ENCODE data around the gene ZC3H13. TPM values are rescaled to one million over a fixed set of nuclear protein-coding genes. Genes with fewer than 3 reads are reported as not detected.

Gene ZC3H13
- total RNA-seq, 2 donors from 2014 or later: 58.1 to 62.4 TPM

DNA sequence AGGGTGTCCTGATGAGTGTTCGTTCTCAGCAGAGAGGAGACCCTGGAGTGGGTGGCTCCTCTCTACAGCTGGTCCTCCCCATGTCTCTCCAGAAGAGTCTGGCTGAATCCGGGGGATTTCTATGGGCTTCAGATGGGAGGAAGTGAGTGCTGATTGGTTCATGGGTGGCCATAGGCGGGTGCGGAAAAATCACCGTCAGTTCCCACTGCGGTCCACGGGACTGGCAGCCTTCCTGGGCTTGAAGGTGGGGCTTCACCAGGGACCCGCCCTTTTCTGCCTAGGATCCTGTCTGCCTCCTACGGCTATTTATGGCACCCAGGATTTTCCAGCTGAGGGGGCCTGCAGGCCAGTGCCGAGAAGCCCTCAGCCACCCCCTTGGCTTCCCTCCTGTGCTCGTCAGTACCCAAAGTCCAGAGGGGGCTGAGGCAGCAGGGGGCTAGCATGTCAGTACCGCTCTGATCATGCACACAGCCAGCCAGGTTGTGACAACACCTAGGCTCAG, 33.9 kb upstream of the ZC3H13 start:
- WGBS, 2 experiments (ENCODE audit: insufficient coverage in 1 of 2, insufficient read length in 1 of 2): 92 to 100% methylated on average over 2 to 12 of the region's 12 CpGs
- Mint-ChIP-seq H3K27ac (no peak overlapping the region), H3K9me3 (no peaks in the 10 kb centered on the region), H3K4me1 (no peaks in the 10 kb centered on the region), H3K36me3 (ENCODE audit: low read depth) (no peaks in the 10 kb centered on the region), H3K4me3 (no peak overlapping the region), H3K27me3 (ENCODE audit: insufficient read depth) (no peaks in the 10 kb centered on the region)
- no peaks in the 10 kb centered on the region for H3K4me1 ChIP-seq (ENCODE audit: control insufficient read depth, insufficient read depth, low read length)
- H3K9ac ChIP-seq (ENCODE audit: extremely low read depth, low read length, poor library complexity, severe bottlenecking): no peak overlapping the region
- H3K9me3 ChIP-seq (ENCODE audit: control insufficient read depth, low read length): no peaks in the 10 kb centered on the region
- H3K36me3 ChIP-seq (ENCODE audit: control insufficient read depth, insufficient read depth, low read length): no peaks in the 10 kb centered on the region
- TF ChIP-seq, protein P1, sequence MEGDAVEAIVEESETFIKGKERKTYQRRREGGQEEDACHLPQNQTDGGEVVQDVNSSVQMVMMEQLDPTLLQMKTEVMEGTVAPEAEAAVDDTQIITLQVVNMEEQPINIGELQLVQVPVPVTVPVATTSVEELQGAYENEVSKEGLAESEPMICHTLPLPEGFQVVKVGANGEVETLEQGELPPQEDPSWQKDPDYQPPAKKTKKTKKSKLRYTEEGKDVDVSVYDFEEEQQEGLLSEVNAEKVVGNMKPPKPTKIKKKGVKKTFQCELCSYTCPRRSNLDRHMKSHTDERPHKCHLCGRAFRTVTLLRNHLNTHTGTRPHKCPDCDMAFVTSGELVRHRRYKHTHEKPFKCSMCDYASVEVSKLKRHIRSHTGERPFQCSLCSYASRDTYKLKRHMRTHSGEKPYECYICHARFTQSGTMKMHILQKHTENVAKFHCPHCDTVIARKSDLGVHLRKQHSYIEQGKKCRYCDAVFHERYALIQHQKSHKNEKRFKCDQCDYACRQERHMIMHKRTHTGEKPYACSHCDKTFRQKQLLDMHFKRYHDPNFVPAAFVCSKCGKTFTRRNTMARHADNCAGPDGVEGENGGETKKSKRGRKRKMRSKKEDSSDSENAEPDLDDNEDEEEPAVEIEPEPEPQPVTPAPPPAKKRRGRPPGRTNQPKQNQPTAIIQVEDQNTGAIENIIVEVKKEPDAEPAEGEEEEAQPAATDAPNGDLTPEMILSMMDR (conservative IDR thresholded peaks at IDR 0.05): no peak
- no peak overlapping the region for H3K4me3 ChIP-seq (ENCODE audit: low read length)
- no peak overlapping the region for H3K27ac ChIP-seq (ENCODE audit: low read depth, low read length)
- no peak for DNase-seq
- no peaks in the 10 kb centered on the region for H3K27me3 ChIP-seq (ENCODE audit: control insufficient read depth, insufficient read depth, low read length, poor library complexity, severe bottlenecking)

DNA sequence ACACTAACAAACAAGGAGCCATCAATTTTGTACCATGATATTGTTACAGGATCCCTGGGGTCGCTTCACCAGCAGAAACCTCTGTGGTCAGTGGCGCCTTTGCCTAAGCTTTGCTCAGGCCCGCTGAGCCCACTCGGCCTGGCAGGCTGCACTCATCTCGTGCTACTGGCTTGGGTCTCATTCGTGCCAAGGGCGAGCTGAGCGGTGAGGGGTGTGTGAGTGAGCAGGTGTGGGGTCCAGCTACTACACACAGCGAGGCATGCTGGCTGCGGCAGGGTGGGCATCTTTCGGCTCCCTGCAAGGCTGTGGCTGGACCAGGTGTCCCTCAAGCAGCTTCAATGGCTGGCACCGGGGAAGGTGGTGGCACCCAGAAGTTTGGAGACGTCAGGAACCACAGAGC, 33.2 kb upstream of the ZC3H13 start:
- H3K9me3 Mint-ChIP-seq: no peaks in the 10 kb centered on the region
- no peaks in the 10 kb centered on the region for H3K36me3 Mint-ChIP-seq (ENCODE audit: low read depth)
- no peak overlapping the region for H3K4me3 Mint-ChIP-seq

DNA sequence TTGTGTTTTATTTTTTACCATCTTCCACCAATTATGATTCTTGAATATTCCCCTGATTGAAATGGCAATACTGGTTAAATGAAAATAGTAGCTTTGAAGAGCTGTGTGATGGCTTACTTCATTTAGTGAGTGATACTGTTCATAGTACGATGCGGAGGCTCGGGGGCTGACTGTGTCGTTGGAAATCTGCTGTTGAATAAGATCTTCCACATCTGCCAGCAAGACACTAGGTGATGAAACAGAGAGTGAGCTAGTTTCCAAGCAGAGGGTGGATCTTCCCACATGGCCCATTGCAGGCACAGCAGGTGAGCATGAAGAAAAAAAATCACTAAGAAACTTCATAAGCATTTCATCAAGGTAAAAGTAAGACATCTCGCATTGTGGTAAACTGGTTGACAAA, 29.8 kb upstream of the ZC3H13 start:
- no peaks in the 10 kb centered on the region for H3K4me1 ChIP-seq (ENCODE audit: control insufficient read depth, insufficient read depth, low read length)
- no peaks in the 10 kb centered on the region for H3K27me3 ChIP-seq (ENCODE audit: control insufficient read depth, insufficient read depth, low read length, poor library complexity, severe bottlenecking)
- TF ChIP-seq, protein P1 (conservative IDR thresholded peaks at IDR 0.05): no peak
- no peaks in the 10 kb centered on the region for H3K36me3 ChIP-seq (ENCODE audit: control insufficient read depth, insufficient read depth, low read length)
- no peak for DNase-seq
- no peak overlapping the region for H3K4me3 ChIP-seq (ENCODE audit: low read length)
- H3K9ac ChIP-seq (ENCODE audit: extremely low read depth, low read length, poor library complexity, severe bottlenecking): no peak overlapping the region
- Mint-ChIP-seq H3K36me3 (ENCODE audit: low read depth) (no peaks in the 10 kb centered on the region), H3K27ac (no peak overlapping the region), H3K27me3 (ENCODE audit: insufficient read depth) (no peaks in the 10 kb centered on the region), H3K9me3 (no peaks in the 10 kb centered on the region), H3K4me1 (peaks cover 6% of the 10 kb centered on the region), H3K4me3 (no peak overlapping the region)
- WGBS, 2 experiments (ENCODE audit: insufficient coverage in 1 of 2, insufficient read length in 1 of 2): 95 to 96% methylated on average over 4 to 5 of the region's 5 CpGs
- no peak overlapping the region for H3K27ac ChIP-seq (ENCODE audit: low read depth, low read length)
- no peaks in the 10 kb centered on the region for H3K9me3 ChIP-seq (ENCODE audit: control insufficient read depth, low read length)

More for the DNA sequence above, 33.2 kb upstream of the ZC3H13 start:
- Histone ChIP-seq H3K4me1 (ENCODE audit: control insufficient read depth, insufficient read depth, low read length) (no peaks in the 10 kb centered on the region), H3K27me3 (ENCODE audit: control insufficient read depth, insufficient read depth, low read length, poor library complexity, severe bottlenecking) (no peaks in the 10 kb centered on the region), H3K9me3 (ENCODE audit: control insufficient read depth, low read length) (no peaks in the 10 kb centered on the region), H3K36me3 (ENCODE audit: control insufficient read depth, insufficient read depth, low read length) (no peaks in the 10 kb centered on the region), H3K4me3 (ENCODE audit: low read length) (no peak overlapping the region), H3K9ac (ENCODE audit: extremely low read depth, low read length, poor library complexity, severe bottlenecking) (no peak overlapping the region), H3K27ac (ENCODE audit: low read depth, low read length) (no peak overlapping the region)
- Mint-ChIP-seq H3K4me1 (no peaks in the 10 kb centered on the region), H3K27me3 (ENCODE audit: insufficient read depth) (no peaks in the 10 kb centered on the region), H3K27ac (no peak overlapping the region)
- no peak for DNase-seq
- TF ChIP-seq, protein P1 (conservative IDR thresholded peaks at IDR 0.05): no peak
- 93 to 94% methylated on average over 7 to 13 of the region's 13 CpGs for whole genome bisulfite sequencing, 2 experiments (ENCODE audit: insufficient coverage in 1 of 2, insufficient read length in 1 of 2)
